Smooth muscle cell (in vitro differentiated cells): ENCODE data around the gene SLC22A13. TPM values are rescaled to one million over a fixed set of nuclear protein-coding genes. Genes with fewer than 3 reads are reported as not detected.

Experiments used
- DNase-seq: peaks from one replicate; lab custom pipeline; 2025; ENCODE audit not compliant: unreplicated experiment; lab: John Stamatoyannopoulos, UW
- H2AFZ ChIP-seq: fragments of 200-600 bp; sonication (generic); 2 replicates; pipeline ENCODE4 v1.6.0; 2016; ENCODE audit warnings: antibody characterized with exemption, low read depth, mild to moderate bottlenecking
- H3F3A ChIP-seq: fragments of 200-600 bp; sonication (generic); 2 replicates; pipeline ENCODE4 v1.6.0; 2017; ENCODE audit warnings: antibody characterized with exemption, low read depth
- H3K27ac ChIP-seq: fragments of 200-600 bp; sonication (generic); 2 replicates; pipeline ENCODE4 v1.5.1; 2016; ENCODE audit warnings: low read depth, mild to moderate bottlenecking
- H3K27me3 ChIP-seq: fragments of 200-600 bp; sonication (generic); 2 replicates; pipeline ENCODE4 v1.6.1; 2016; ENCODE audit warnings: low read depth, mild to moderate bottlenecking
- H3K36me3 ChIP-seq: fragments of 200-600 bp; sonication (generic); 2 replicates; pipeline ENCODE4 v1.5.1; 2016; ENCODE audit warnings: low read depth
- H3K4me1 ChIP-seq: fragments of 200-600 bp; sonication (generic); 2 replicates; pipeline ENCODE4 v1.5.1; 2016; ENCODE audit warnings: low read depth
- H3K4me2 ChIP-seq: fragments of 200-600 bp; sonication (generic); 2 replicates; pipeline ENCODE4 v1.6.0; 2016; ENCODE audit warnings: mild to moderate bottlenecking
- H3K4me3 ChIP-seq: fragments of 200-600 bp; sonication (generic); 2 replicates; pipeline ENCODE4 v1.5.1; 2016; ENCODE audit warnings: mild to moderate bottlenecking
- H3K79me2 ChIP-seq: fragments of 200-600 bp; sonication (generic); 2 replicates; pipeline ENCODE4 v1.6.0; 2016; ENCODE audit warnings: low read depth, mild to moderate bottlenecking
- H3K9ac ChIP-seq: fragments of 200-600 bp; sonication (generic); 2 replicates; pipeline ENCODE4 v1.6.0; 2016; ENCODE audit warnings: low read depth
- H3K9me3 ChIP-seq: fragments of 200-600 bp; sonication (generic); replicated peaks from 2 replicates; pipeline ENCODE4 v1.5.1; 2016; ENCODE audit warnings: low read depth
- H4K20me1 ChIP-seq: fragments of 200-600 bp; sonication (generic); 2 replicates; pipeline ENCODE4 v1.6.0; 2016; ENCODE audit warnings: low read depth
- WGBS: methylation state at CpG from one replicate; pipeline ENCODE4 v1.1.7; 2016; ENCODE audit warnings: low lambda C conversion rate; 5-methylcytosine and 5-hydroxymethylcytosine counted together
- polyA plus RNA-seq: library from polyadenylated mRNA; unstranded; fragments of >200 nt; fragmentation: Nextera tagmentation; extraction: Ambion mirVana; gene quantifications from 2 replicates; pipeline ENCODE4 v1.2.1, GENCODE V29; 2016
- total RNA-seq: library from RNA; depleted of rRNA; stranded (reverse); fragments of >200 nt; gene quantifications from 2 replicates; pipeline ENCODE4 v1.2.3, GENCODE V29; 2014
- TF ChIP-seq, protein P1 (sequence below): fragments of 200-600 bp; sonication (generic); IDR thresholded peaks from 2 replicates; pipeline ENCODE4 v1.5.1; 2017; ENCODE audit warnings: borderline replicate concordance, mild to moderate bottlenecking, antibody characterized with exemption; ENCODE audit not compliant: insufficient read depth, poor library complexity, severe bottlenecking

Gene SLC22A13, protein sequence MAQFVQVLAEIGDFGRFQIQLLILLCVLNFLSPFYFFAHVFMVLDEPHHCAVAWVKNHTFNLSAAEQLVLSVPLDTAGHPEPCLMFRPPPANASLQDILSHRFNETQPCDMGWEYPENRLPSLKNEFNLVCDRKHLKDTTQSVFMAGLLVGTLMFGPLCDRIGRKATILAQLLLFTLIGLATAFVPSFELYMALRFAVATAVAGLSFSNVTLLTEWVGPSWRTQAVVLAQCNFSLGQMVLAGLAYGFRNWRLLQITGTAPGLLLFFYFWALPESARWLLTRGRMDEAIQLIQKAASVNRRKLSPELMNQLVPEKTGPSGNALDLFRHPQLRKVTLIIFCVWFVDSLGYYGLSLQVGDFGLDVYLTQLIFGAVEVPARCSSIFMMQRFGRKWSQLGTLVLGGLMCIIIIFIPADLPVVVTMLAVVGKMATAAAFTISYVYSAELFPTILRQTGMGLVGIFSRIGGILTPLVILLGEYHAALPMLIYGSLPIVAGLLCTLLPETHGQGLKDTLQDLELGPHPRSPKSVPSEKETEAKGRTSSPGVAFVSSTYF
- total RNA-seq (0.13 TPM in 2 replicates), polyA plus RNA-seq (0.43 TPM in 1 of 2 replicates, not detected in the other)

DNA sequence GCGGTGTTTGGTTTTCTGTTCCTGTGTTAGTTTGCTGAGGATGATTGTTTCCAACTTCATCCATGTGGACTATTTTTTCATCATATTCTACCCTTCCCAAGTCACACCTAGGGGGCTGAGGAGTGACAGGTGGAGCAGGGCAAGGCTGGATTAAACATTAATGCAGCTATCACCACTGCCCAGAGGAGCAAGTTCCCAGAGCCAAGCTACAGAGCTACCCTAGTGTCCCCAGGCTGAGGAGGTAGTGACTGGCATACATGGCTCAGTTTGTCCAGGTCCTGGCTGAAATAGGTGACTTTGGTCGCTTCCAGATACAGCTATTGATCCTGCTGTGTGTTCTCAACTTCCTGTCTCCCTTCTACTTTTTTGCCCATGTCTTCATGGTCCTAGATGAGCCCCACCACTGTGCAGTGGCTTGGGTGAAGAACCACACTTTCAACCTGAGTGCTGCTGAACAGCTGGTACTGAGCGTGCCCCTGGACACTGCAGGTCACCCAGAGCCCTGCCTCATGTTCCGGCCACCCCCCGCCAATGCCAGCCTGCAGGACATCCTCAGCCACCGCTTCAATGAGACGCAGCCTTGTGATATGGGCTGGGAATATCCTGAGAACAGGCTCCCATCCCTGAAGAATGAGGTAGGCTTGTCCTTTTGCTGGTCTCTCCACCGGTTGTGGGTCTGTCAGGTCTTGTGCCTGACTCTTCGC is at the start of gene SLC22A13:
Gene SLC22A13 (plus strand): TSS at position 209 of the 704 bp plus-strand sequence. CDS start 49 bp downstream, at position 258.
- Histone ChIP-seq H3K79me2 (no peaks in the 10 kb centered on the region), H3K4me3 (no peak within 1 kb of the TSS), H3K4me1 (no peaks in the 10 kb centered on the region), H3K9me3 (no peaks in the 10 kb centered on the region), H3K4me2 (no peak within 1 kb of the TSS), H3K27me3 (no peaks in the 10 kb centered on the region), H3K27ac (no peak within 1 kb of the TSS), H3K9ac (no peak within 1 kb of the TSS), H3F3A (no peaks in the 10 kb centered on the region), H2AFZ (no peak within 1 kb of the TSS), H3K36me3 (no peaks in the 10 kb centered on the region), H4K20me1 (no peaks in the 10 kb centered on the region)
- DNase-seq, result no peak
- TF ChIP-seq, protein P1, sequence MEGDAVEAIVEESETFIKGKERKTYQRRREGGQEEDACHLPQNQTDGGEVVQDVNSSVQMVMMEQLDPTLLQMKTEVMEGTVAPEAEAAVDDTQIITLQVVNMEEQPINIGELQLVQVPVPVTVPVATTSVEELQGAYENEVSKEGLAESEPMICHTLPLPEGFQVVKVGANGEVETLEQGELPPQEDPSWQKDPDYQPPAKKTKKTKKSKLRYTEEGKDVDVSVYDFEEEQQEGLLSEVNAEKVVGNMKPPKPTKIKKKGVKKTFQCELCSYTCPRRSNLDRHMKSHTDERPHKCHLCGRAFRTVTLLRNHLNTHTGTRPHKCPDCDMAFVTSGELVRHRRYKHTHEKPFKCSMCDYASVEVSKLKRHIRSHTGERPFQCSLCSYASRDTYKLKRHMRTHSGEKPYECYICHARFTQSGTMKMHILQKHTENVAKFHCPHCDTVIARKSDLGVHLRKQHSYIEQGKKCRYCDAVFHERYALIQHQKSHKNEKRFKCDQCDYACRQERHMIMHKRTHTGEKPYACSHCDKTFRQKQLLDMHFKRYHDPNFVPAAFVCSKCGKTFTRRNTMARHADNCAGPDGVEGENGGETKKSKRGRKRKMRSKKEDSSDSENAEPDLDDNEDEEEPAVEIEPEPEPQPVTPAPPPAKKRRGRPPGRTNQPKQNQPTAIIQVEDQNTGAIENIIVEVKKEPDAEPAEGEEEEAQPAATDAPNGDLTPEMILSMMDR, result no peak
- WGBS, result 96% methylated on average over 9 of the region's 9 CpGs

DNA sequence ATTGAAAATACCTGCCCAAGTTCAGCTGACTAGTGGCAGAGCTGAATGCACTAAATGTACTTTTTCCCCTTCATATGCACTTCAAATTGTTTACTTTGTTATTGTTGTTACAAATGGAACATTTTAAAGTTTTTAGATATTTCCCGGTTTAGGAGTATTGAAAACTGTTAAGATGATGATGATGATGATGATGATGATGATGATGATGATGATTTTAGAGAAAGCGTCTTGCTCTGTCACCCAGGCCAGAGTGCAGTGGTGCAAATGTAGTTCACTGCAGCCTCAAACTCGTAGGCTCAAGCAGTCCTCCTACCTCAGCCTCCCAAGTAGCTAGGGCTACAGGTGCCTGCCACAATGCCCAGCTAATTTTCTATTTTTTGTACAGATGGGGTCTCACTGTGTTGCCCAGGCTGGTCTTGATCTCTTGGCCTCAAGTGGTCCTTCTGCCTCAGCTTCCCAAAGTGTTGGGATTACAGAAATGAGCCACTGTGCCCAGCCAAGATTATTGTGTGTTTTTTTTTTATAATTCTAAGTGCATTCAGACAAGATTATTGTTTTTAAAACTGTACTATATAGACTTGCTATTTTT is 45.9 kb upstream of the SLC22A13 start:
- H3K4me1 ChIP-seq, result no peaks in the 10 kb centered on the region
- DNase-seq, result no peak
- H3K4me3 ChIP-seq, result no peak overlapping the region
- H3K4me2 ChIP-seq, result no peak overlapping the region
- H3K27me3 ChIP-seq, result no peaks in the 10 kb centered on the region
- H3K79me2 ChIP-seq, result peaks cover 30% of the 10 kb centered on the region
- no peaks in the 10 kb centered on the region for H3K9me3 ChIP-seq
- no peak overlapping the region for H2AFZ ChIP-seq
- no peak overlapping the region for H3K9ac ChIP-seq
- TF ChIP-seq, protein P1, result no peak
- WGBS, result over 99% methylated on average over 3 of the region's 3 CpGs
- H3K27ac ChIP-seq, result no peak overlapping the region
- no peaks in the 10 kb centered on the region for H3F3A ChIP-seq
- peaks cover 83% of the 10 kb centered on the region for H4K20me1 ChIP-seq
- peaks cover 17% of the 10 kb centered on the region for H3K36me3 ChIP-seq

DNA sequence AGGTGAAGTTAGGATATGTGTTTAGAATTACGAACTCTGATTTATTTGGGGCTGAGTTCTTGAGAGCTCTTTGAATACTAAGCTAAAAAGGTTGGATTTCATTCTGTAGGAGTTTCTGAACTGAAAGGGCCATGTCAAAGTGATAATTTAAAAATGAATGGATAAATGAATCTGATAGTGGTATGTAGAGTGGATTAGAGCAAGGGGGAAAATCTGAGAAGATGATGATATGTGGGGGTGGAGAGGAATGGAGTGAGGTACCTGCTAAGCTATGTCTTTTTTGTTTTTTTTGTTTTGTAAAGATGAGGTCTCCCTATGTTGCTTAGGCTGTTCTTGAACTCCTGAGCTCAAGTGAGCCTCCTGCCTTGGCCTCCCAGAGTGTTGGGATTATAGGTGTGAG is 44.6 kb upstream of the SLC22A13 start:
- Histone ChIP-seq H3K9me3 (no peaks in the 10 kb centered on the region), H3K27me3 (no peaks in the 10 kb centered on the region), H3K9ac (no peak overlapping the region), H3K36me3 (peaks cover 17% of the 10 kb centered on the region), H4K20me1 (peaks cover 79% of the 10 kb centered on the region), H3K4me2 (no peak overlapping the region), H3K4me3 (no peak overlapping the region), H3F3A (no peaks in the 10 kb centered on the region), H2AFZ (no peak overlapping the region), H3K27ac (no peak overlapping the region), H3K79me2 (peaks cover 18% of the 10 kb centered on the region), H3K4me1 (no peaks in the 10 kb centered on the region)
- DNase-seq, result no peak
- TF ChIP-seq, protein P1, result no peak
- WGBS, result 96% methylated on average over 1 of the region's 1 CpG
